ENCODE data around the gene KLF15.

Gene KLF15

DNA sequence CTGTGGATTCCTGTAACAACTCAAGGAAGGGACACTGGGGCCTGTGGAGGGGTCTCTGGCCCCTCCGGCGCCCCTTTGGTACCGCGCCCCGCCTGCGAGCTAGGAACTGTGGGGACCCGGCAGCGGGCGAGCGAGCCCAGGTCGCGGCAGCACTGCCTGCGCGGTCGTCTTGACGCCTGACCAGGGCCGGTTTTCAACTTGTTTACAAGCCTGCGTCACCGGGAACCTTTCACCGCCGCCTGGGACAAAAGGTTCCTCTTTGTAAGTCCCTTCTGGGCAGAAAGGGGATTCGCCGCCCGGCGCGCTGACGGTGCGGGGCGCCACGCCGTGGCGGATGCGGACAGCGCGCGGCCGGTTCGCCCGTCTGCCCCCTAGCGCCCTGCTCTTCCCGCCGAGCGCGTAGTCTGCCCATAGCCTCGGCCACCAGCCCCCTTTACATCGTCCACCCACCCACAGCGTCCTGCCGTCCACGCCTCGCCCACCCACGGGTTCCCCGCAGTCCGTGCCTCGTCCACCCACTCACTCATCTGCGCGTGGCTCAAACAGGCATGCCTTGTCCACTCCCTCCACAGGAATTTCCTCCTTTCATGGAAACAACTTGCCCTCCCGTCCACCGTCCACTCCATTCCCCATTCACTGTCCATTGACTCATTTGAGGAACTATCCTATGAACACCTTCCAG lies 32.0 kb upstream of the KLF15 start:
- peak; percentile 54 for DNase-seq

DNA sequence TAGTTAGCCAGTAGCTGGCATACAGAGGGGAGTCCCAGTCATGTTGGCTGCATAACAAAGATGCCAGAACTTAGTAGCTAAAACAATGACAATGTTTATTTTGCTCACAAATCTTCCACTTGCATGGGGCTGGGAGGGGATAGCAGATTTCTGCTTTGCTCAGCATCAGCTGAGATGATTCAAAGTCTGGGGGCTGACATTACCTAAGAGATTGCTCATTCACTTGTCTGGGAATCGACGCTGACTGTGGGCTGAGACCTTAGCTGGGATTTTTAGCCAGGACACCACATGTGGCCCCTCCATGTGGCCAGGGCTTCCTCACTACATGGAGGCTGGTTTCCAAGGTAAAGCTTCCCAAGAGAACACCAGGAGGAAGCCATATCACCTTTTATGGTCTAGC lies 24.8 kb upstream of the KLF15 start:
- DNase-seq: no peak

DNA sequence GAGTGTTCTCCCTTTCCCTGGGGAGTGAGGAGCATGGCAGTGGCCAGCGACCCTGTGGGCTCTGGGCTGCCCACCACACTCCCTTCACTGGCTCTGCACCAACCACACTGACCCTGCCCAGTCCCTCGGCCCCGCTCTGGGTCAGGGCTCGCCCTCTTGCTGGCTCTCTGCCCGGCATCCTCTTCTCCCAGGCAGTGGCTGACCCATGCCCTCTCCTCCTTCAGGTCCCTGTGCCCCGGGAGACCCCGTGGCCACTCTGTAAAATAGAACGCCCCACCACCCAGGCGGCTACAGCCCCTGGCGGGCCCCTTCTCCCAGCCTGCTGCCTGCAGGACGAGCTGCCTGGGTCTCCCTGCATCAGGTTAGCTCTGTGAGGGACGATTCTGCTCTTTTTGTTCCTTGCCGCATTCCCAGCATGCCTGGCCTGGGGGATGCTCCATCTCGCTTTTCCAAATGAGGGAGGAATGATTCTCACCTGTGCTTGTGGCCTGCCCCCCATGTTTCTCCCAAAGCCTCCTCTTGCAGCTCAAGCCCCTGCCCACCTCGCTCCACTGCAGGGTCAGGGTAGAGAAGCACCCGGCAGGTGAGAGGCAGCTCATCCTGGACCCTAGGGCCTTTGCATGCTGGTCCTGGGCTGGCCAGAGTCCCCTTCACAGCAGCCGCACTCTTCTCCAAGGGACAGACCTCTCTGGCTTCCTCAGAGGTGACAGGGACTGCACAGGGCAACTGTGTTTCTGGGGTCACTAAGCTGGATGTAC lies 23.0 kb upstream of the KLF15 start:
- DNase-seq: no peak

DNA sequence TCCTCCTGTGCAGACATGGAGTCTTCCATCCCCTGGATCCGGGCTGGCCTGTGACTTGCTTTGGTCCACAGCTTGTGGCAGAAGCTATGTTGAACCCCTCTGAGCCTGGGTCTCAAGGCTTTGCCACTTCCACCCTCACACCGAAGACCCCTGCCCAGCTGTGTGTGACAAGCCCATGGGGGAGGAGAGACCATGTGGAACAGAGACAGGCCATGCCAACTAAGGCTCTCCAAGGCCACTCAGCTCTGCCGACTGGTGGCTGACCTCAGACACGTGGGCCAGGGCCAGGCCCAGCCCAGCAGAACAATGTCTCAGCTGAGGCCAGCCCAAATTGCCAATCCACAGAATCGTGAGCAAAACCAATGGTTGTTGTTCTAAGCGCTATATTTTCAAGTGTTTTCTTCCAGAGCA lies 21.1 kb upstream of the KLF15 start:
- no peak for DNase-seq

DNA sequence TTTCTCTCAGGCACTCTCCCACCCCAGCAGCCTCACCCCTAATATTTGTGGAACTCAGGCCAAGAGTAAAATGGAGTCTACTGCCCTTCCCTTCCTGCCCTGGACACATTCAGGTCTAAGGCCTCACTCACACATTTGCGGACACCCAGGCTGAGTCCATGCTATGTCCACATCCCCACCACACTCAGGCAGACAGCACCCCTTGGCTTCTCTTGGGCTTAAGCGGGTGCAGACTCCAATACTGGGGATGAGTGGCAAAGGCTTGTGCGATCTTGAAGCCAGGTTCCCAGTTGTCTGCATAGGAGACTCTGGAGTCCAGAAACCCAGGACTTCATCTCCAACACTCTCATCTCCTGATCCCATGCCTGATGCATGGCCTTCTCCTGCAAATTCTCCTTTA lies 20.0 kb upstream of the KLF15 start:
- no peak for DNase-seq

DNA sequence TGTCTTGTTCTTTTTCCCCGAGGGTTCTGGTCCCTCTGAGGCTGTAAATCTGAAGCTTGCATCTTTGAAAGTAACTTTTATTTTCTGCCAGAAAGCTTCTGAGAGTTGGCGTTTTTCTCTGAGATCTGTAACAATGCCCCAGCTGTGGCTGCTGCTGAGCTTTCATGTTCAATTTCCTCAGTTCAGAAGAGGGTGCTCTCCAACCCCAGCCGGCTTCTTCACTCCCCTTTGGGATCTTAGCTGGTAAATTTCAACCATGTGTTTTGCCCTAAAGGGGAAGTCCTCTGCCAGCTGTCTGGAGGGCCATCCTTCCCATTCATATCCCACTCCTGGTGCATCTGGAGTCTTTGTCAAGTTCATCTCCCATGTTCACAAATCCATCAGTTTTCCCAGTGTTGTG lies 19.2 kb upstream of the KLF15 start:
- DNase-seq: no peak

DNA sequence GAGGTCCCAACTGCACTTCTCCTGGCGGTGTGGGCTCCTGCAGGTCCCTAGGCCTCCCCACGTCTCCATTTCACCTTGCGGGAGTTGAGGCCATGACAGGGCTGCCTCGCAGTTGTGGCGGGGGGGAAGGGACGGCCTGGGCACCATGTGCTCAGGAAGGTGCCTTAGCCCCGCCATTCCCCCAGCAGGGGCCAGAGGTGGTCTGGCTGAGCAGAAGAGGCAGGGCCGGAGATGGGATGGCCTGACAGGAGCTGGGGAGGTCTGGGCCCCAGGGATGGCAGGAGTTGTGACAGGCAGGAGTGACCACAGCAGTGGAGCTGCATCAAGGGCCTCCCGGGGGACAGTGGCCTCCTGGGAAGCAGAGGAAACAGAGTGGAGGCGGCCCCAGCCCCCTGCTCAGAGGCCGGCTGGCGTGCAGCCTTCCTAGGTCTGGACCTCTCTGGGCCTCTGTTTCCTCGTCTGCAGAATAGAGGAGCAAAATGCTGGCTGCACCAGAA lies 18.7 kb upstream of the KLF15 start:
- DNase-seq: no peak

DNA sequence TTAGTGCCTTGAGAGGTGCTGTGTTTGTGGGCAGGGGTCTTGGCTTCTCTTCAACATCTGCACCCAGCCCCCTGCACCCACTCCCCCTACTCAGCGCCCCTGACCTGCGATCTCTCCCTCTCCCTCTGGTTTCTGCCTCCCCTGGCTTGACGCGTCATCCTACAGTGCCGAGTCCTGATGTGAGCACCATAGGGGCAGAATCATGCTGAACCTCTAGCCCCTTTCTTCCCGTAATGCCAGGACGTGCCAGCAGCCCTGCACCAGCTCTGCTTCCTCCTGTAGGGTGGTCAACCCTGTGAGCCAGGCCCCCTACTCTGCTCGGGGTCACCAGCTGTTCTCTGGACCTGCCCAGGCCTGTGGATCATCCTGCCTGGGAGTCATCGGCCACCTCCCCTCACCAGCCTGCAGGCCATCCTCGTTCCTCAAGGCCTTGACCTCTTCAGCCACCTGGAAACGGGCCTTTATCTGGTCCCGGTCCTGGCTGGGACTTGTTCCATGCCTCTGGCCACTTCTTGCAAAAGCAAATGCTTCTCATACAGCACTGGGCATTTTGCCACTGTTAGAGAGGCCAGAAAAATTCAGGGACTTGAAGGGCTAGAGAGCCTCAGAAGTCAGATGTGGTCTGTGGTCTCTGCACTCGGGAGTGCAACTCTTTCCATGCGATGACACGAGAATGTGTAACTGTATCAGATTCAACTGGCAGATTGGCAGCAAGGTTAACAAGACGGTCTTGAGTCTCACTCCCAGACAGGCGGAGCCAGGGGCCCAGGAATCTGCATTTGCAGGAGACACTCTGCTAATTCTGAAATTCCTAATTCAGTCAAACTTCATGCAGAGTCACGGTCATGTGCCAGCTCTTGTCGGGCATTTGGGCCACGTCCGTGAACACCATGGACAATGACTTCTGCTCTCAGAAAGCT lies 16.7 kb upstream of the KLF15 start:
- no peak for DNase-seq

DNA sequence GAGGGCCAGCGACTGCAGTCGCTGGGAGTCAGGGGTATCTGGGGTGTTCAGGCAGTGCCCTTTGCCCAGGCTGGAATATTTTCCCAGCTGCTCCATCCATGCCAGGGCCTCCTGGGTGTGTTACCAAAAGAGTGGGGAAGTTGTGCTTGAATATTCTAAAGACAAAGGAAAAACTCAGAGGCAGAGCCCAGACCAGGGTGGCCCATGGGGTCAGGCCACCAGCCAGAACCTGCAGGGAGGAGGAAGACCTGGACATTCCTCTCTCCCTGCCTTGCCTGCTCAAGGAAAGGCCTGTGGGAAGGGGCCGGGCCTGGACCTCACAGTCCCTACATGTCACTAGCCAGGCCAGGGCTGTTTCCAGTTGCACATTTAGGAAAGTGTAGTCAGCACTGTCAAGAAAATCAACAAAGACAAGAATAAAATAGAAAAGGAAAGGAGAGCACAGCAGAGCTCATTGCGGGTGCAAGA lies 16.0 kb upstream of the KLF15 start:
- DNase-seq: no peak

DNA sequence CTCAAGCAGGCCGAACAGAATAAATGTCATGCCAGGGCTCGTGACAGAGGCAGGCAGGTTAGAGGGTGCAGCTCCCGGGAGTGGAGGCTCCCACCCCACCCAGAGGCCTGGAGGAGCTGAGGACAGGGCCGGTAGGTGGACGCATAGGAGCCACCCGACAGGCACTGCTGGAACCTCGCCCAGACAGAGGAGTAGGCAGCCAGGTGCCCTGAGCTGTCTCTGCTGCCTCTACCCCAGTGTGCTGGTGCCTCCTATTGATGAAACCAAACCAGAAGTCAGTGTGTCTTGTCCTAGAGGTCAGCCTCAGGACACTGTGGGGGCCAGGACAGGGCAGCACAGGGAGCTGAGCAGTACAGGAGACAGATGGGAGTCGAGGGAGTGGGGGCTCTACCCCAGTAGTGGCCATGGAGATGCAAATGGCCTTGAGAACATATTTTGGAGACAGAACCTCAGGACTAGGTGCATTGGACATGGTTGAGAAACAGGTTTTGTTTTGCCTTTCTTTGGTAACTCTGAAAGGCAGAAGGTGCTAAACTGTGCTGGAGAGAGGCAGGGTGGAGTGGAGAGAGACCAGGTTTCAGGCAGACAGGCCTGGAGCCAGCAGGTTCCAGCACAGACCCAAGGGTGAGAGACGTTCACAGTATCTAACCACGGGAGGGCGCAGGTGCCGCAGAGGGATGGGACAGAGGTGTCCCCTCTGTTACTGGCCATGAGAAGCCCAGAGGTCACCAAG lies 15.4 kb upstream of the KLF15 start:
- no peak for DNase-seq

DNA sequence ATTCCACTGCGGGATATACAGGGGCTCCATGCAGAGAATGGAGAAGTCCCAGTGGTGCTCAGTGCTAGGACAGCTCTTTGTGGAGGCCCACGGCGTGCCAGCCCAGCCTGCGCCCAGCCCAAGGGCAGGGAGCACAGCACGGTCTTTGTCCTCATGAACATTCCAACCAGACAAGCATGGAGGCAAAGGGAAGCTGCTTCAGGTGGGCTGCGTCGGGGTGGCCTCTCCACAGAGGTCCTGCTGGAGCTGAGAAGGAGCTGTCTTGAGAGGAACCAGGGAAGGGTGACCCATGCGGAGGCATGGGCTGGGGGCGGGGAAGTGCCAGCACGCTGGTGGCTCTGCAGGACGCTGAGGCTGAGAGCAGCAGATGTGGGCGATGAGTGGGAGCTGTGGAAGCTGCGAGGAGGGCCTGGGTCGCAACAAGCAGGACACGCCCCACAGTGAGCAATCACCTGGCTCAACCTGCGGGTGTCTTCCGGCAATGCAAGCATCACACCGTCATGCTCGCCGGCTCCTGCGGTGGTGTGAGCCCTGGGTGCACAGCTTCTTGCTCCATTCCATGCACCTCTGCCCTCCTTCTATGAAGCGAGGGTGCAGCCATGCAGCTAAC lies 14.0 kb upstream of the KLF15 start:
- DNase-seq: no peak

DNA sequence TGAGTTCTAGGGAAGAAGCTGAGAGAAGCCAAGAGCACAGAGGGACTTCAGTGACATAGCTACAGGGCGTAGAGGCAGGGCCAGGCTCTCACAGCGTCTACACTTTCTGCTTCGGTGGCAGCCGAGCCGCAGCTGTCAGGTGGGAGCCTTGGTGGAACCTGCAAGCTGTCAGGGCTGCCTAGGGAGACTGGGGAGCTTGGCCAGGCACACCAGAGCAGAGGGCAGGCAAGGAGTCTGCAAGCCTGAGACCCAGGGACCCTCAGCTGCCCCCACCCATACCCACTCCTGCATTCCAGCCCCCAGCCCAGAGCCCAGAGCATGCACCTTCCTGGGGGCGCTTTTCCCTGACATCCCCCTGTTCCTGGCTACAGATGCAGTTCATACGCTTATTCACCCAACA lies 13.4 kb upstream of the KLF15 start:
- no peak for DNase-seq

DNA sequence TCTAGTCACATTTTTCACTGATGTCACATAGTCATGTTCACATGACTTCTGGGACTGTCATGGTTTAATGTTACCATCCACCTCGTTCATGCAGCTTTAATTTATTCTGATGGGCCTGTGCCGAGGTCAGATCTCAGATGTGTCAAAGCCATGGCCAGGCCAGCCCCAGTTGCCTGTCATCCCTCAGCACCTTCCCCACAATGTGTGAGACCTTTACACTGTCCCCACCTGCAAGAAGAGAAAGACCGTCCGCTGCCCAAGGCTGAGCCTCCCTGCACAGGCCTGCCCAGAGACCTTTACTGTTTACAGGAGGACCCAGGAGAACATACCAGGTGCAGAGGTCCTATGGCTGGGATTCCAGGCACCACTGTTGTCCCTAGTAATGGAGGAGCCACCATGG lies 12.8 kb upstream of the KLF15 start:
- no peak for DNase-seq

DNA sequence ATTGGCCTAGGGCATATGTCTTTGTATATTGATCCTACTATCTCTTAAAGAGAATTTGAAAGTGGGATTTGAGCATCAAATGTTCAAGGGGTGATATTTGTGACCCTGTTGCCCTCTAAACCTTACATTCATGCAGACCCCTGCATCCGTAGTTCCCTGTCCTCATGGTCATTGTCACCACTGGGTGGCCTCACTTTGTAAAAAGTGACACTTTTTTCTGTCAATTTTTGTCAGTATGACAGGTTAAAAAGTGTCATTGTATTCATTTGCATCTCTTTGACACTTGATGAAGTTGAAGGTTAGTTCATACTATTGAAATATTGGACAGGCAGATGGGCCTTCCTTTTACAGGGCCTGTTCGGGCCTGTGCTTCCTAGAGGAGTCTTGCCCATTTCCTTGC lies 12.3 kb upstream of the KLF15 start:
- DNase-seq: no peak

DNA sequence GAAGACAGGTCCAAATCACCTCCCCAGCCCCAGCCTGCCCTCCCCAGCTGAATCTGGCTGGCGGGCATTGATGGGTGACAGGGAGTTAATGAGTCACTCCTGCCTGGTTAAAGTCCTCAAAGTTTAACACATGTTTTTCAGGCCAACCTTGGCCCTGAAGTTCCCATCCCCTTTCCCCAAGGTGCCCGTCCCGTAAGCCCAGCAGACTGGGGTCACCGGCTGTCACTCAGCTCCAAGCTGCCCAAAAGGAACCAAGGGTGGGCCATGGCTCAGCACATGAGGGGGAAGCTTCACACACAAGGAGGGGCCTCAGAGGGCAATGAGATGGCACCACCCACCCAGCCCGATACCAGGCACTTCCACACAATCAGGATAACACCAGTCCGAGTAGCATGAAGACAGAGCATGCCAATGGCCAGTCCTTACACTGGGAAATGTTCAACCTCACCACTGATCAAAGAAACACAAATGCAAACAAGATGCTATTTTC lies 10.2 kb upstream of the KLF15 start:
- no peak for DNase-seq

DNA sequence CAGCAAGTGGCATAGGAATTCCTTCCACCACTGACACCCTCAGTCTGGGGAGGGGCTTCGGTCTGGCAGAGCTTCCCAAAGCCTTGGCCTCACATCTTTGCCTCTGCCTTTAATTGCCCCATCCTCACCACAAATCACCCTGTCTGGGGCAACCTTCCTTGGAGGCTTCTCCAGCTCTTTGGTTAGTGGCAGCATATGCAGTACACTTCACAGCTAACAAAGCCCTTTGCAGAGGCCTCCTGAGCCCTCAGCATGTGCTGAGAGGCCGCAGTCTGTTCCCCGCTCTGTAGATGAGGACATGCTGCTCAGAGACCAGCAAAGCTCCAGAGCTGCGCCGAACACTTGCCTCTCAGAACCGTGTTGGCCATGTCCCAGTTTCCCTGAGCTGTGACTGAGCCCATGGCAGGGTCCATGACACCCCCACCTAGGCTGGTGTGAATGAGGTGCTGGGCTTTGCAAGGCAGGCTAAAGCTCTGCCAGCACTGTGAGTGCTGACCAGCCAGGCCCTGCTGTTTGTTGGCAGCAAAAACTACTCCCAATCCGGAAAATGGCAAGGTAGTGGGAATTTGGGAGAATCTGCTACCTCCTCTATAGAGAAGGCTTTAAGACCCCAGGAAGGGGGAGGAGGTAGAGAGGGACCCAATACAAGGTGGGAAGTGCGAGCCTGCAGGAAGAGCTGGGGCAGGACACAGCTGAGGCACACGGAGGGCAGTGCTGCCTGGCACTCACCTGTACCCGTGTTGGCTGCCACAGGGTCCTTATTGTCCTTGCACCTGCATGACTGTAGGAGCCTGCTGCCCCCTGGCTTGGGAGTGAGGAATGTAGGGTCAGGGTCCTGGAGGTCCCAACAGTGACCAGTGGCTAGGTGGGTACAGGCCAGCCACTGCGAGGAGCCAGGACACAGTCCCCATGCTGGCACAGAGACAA lies 8.4 kb upstream of the KLF15 start:
- DNase-seq: no peak

DNA sequence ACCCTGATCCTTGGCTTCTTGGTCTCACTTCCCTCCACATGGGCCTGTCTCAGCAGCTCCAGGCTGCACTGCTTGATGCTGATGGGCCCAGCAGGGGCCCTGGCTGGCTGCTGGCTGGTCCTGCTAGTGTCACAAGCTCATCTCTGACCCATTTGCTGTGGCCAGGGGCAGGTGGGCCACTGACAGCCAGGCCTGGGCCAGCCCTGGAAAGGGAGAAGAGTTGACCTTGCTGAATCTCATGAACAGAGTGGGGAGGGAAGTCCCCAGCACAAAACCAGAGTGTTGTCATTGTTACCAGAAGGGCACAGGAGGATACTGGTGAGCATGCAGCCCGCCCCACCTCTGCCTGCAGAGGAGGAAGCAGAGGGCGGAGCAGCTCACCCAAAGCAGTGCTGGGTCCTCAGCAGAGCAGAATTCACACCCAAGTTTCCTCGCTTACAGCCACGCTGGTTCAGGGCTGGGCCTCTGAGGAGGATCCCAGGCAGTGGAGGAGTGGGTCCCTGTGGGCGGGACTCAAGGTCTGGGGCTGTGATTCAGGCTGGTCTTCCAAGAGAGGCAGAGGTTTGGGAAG lies 7.6 kb upstream of the KLF15 start:
- no peak for DNase-seq

DNA sequence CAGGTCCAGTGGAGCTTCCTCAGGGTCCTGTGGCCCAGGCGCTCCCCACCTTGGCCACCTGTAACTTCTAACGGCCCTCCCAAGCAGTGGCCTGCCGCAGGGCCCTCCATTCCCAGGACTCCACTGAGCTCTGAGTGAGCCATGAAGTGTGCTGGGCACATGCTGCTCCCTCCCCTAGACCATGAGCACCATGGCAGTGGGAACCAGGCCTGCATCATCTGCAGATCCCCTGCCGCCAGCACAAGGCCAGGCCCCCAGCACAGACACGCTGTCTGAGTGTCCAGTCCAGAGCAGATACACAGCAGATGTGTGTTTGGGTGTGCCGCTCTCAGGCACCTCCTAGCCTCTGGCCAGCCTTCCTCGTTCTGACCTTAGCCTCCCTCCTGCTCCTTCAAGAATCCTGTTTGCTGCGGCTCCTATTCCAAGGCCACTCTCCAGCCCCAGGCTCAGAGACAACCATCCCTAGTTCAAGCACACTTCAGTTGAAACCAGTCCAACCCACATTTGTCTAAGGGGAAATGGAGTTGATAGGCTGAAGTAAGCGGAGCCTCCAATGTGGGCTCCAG lies 7.0 kb upstream of the KLF15 start:
- no peak for DNase-seq

DNA sequence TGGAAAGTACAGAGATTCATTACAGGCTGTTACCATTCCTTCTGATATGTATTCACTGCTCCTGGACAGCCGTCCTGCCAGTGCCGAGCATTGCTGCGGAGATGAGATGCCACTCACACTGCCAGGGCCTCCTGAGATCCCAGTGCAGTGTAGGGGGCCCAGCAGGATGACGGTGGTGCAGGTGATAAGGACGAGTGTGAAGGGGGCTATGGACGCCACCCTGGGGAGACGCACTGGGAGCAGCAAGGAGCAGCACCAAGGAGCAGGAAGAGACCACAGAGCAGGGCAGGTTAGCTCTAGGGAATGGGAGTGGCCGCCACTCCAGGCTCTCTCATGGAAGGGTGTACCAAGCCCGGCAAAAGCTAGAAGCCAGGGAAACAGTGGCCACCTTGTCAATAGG lies 4.0 kb upstream of the KLF15 start:
- DNase-seq: no peak

DNA sequence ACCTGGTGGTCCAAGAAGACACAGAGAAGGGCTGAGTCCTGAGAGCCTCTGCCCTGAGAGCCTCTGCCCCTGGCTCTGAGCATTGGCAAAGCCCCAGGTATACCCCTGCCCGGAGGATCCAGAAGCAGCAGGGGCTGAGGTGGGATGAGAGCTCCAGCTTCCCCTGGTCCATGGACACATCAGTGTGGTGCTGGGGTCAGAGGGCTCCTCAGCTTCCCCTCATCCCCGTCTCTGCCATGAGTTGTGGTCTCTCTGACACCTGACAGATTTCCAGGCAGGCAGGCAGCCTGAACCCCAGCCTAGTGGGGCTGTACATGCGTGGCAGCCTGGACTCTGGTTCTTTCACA lies 3.5 kb upstream of the KLF15 start:
- no peak for DNase-seq

Data from NCI-H226 (cell line).